Measurements from ENCODE around the gene CFAP97D2. TPM values are rescaled to one million over a fixed set of nuclear protein-coding genes. Genes with fewer than 3 reads are reported as not detected.

Gene CFAP97D2
- total RNA-seq, 1 donor = not detected

GRCh38 chr13:114202581-114202980 is 23.5 kb downstream of the CFAP97D2 start:
- DNase-seq (ENCODE audit: low read depth) = no peak
- no peak overlapping the region for H3K4me3 ChIP-seq (ENCODE audit: low read depth, low read length)
- TF ChIP-seq CTCF (IDR thresholded peaks at IDR 0.05; ENCODE audit: insufficient read depth, low read length) = no peak

- no peak for TF ChIP-seq CTCF (IDR thresholded peaks at IDR 0.05; ENCODE audit: insufficient read depth, low read length)
- no peak overlapping the region for H3K4me3 ChIP-seq (ENCODE audit: low read depth, low read length)
- DNase-seq (ENCODE audit: low read depth) = no peak
These were observed 24.5 kb downstream of the CFAP97D2 start for GRCh38 chr13:114203536-114203935.

GRCh38 chr13:114204894-114205293 is 25.8 kb downstream of the CFAP97D2 start:
- no peak for TF ChIP-seq CTCF (IDR thresholded peaks at IDR 0.05; ENCODE audit: insufficient read depth, low read length)
- no peak for DNase-seq (ENCODE audit: low read depth)
- H3K4me3 ChIP-seq (ENCODE audit: low read depth, low read length) = no peak overlapping the region

- H3K4me3 ChIP-seq (ENCODE audit: low read depth, low read length) = no peak overlapping the region
- no peak for DNase-seq (ENCODE audit: low read depth)
- no peak for TF ChIP-seq CTCF (IDR thresholded peaks at IDR 0.05; ENCODE audit: insufficient read depth, low read length)
These were observed 29.1 kb downstream of the CFAP97D2 start for GRCh38 chr13:114208134-114208533.

- TF ChIP-seq CTCF (IDR thresholded peaks at IDR 0.05; ENCODE audit: insufficient read depth, low read length) = no peak
- no peak overlapping the region for H3K4me3 ChIP-seq (ENCODE audit: low read depth, low read length)
These were observed 32.5 kb downstream of the CFAP97D2 start for GRCh38 chr13:114211446-114212157.

GRCh38 chr13:114212158-114212495 is 33.1 kb downstream of the CFAP97D2 start:
- no peak for TF ChIP-seq CTCF (IDR thresholded peaks at IDR 0.05; ENCODE audit: insufficient read depth, low read length)
- H3K4me3 ChIP-seq (ENCODE audit: low read depth, low read length) = no peak overlapping the region
- no peak for DNase-seq (ENCODE audit: low read depth)

More at GRCh38 chr13:114211446-114212157, 32.5 kb downstream of the CFAP97D2 start:
- DNase-seq (ENCODE audit: low read depth) = no peak

- DNase-seq (ENCODE audit: low read depth) = no peak
- no peak overlapping the region for H3K4me3 ChIP-seq (ENCODE audit: low read depth, low read length)
- TF ChIP-seq CTCF (IDR thresholded peaks at IDR 0.05; ENCODE audit: insufficient read depth, low read length) = no peak
These were observed 34.9 kb downstream of the CFAP97D2 start for GRCh38 chr13:114213980-114214379.

Measured in fibroblast of the aortic adventitia (primary cell).